GM18951 (cell line): ENCODE measurements around the gene EGR2.

ENCODE experiments used
- POLR2A ChIP-seq: IDR thresholded peaks from 4 replicates; pipeline ENCODE4 v1.6.1; 2011; ENCODE audit warnings: mild to moderate bottlenecking; ENCODE audit not compliant: insufficient read length, insufficient read depth; ENCODE audit errors: extremely low read depth
- in situ Hi-C: fragments of 300-500 bp; cut with MboI; formaldehyde crosslinking; loops from one replicate; pipeline ENCODE4 v1.12.0; 2022; ENCODE audit warnings: low sequenced_read_pairs, mixed read lengths, inconsistent platforms; ENCODE audit not compliant: unreplicated experiment

The EGR2 gene

GRCh38 chr10:62831346-62831745 is 15.2 kb upstream of the EGR2 start:
- no peak for TF ChIP-seq POLR2A
- in situ Hi-C loops, result no loop called here

GRCh38 chr10:62830679-62831078 is 14.5 kb upstream of the EGR2 start:
- no peak for TF ChIP-seq POLR2A
- in situ Hi-C loops, result no loop called here

GRCh38 chr10:62829622-62830021 is 13.5 kb upstream of the EGR2 start:
- no peak for TF ChIP-seq POLR2A
- in situ Hi-C loops, result no loop called here

- TF ChIP-seq POLR2A, result no peak
- in situ Hi-C loops, result no loop called here
Observed at GRCh38 chr10:62826273-62826672, 10.1 kb upstream of the EGR2 start.

- in situ Hi-C loops, result no loop called here
- no peak for TF ChIP-seq POLR2A
Observed at GRCh38 chr10:62820586-62820985, 4.4 kb upstream of the EGR2 start.

- in situ Hi-C loops, result loop anchor here (10.0 kb wide), 1 partner anchor 205 kb away; no protein-coding TSS in a partner anchor
- TF ChIP-seq POLR2A, result no peak
Observed at GRCh38 chr10:62819141-62819920, 3.2 kb upstream of the EGR2 start.

GRCh38 chr10:62818426-62819011 is 2.4 kb upstream of the EGR2 start:
- in situ Hi-C loops, result loop anchor here (10.0 kb wide), 1 partner anchor 204 kb away; no protein-coding TSS in a partner anchor

GRCh38 chr10:62817766-62818425 is 1.7 kb upstream of the EGR2 start:
- TF ChIP-seq POLR2A, result no peak
- in situ Hi-C loops, result loop anchor here (10.0 kb wide), 1 partner anchor 203 kb away; no protein-coding TSS in a partner anchor

More at GRCh38 chr10:62818426-62819011, 2.4 kb upstream of the EGR2 start:
- TF ChIP-seq POLR2A, result no peak

- in situ Hi-C loops, result loop anchor here (10.0 kb wide), 1 partner anchor 202 kb away; no protein-coding TSS in a partner anchor
- peak; percentile 33 for TF ChIP-seq POLR2A
Observed at GRCh38 chr10:62817121-62817765, 1.1 kb upstream of the EGR2 start.

- no peak for TF ChIP-seq POLR2A
- in situ Hi-C loops, result loop anchor here (10.0 kb wide), 1 partner anchor 201 kb away; no protein-coding TSS in a partner anchor
Observed at GRCh38 chr10:62816076-62816330, 163 bp downstream of the EGR2 start.

GRCh38 chr10:62815381-62816075 is 638 bp downstream of the EGR2 start:
- no peak for TF ChIP-seq POLR2A
- in situ Hi-C loops, result loop anchor here (10.0 kb wide), 1 partner anchor 201 kb away; no protein-coding TSS in a partner anchor

- in situ Hi-C loops, result loop anchor here (10.0 kb wide), 1 partner anchor 200 kb away; no protein-coding TSS in a partner anchor
- TF ChIP-seq POLR2A, result no peak
Observed at GRCh38 chr10:62814756-62815380, 1.3 kb downstream of the EGR2 start.
